ENCODE data around the gene ZNF670. TPM values are rescaled to one million over a fixed set of nuclear protein-coding genes. Genes with fewer than 3 reads are reported as not detected.

ZNF670 gene
- total RNA-seq, 4 donors from 2014 or later = 2.1 to 4.3 (median 2.5) TPM

DNA sequence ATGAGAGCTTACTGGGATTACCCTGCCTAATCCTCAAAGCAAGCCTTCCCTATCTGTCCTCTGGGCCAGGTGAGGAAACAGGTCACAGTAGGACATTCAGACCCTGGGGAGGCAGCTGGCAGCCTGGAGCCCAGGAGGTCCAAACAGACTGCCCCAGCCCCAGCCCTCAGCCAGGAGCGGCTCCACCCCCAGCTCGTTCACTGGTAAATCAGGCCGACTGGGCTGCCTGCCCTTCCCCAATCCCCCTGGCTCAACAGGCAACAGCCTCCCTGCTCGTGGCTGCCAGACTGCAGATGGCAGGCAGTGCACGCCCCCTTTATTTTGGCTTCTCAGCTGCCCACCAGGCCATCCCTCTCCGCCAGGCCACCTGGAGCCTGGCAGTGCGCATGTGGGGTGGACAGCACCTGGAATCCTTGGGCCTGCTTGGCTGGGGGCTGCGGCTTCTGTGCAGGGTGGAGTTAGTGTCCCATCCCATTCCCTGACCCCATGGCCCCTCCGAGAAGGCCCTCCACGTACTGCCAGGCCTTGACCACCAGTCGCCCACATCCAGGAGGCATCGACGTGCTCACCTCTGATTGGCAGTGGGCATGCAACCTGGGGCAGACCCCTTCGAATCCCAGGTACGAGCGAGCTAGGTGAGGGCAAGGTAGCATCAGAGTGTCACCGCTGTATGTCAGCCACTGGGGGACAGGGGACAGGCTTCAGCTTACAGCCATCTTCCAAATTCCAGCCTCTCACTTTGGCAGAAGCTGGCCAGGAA, 11.2 kb upstream of the ZNF670 start:
- WGBS = 81% methylated on average over 14 of the region's 17 CpGs
- TF ChIP-seq POLR2A (IDR thresholded peaks at IDR 0.05) (no peak), POLR2AphosphoS5 (IDR thresholded peaks at IDR 0.05) (no peak), CTCF (IDR thresholded peaks at IDR 0.05) (no peak), EP300 (IDR thresholded peaks at IDR 0.05) (no peak)

DNA sequence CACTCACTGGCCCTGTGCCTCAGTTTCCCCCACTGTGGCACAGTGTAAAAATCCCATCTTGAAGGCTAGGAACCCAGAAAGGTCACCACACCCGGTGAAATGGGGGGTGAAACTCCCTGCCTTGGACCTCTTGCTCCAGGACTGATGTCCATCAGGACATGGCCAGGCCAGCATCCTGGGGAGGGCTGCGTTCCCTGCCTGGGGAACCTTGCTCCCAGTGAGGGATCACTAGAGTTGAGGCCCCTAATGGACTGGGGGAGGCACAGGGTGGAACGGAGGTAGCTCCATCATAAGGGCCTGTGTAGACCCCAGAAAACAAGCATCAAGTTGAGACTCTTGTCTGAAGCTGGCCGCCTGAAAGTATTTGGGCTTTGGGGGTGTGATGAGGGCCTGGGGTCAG, 10.4 kb upstream of the ZNF670 start:
- TF ChIP-seq POLR2A (IDR thresholded peaks at IDR 0.05) (no peak), CTCF (IDR thresholded peaks at IDR 0.05) (no peak), EP300 (IDR thresholded peaks at IDR 0.05) (no peak), POLR2AphosphoS5 (IDR thresholded peaks at IDR 0.05) (no peak)
- H3K4me1 ChIP-seq = no peaks in the 10 kb centered on the region
- 91% methylated on average over 4 of the region's 4 CpGs for WGBS
- H3K27me3 ChIP-seq = no peaks in the 10 kb centered on the region
- no peak for DNase-seq (ENCODE audit: low spot score in 2 of 2)
- H3K36me3 ChIP-seq = no peaks in the 10 kb centered on the region
- H3K4me3 ChIP-seq = no peak overlapping the region
- H3K27ac ChIP-seq = no peak overlapping the region
- no peaks in the 10 kb centered on the region for H3K9me3 ChIP-seq

More for the DNA sequence above, 11.2 kb upstream of the ZNF670 start:
- H3K27me3 ChIP-seq = no peaks in the 10 kb centered on the region
- H3K4me1 ChIP-seq = no peaks in the 10 kb centered on the region
- no peak for DNase-seq (ENCODE audit: low spot score in 2 of 2)
- H3K4me3 ChIP-seq = no peak overlapping the region
- no peaks in the 10 kb centered on the region for H3K36me3 ChIP-seq
- no peaks in the 10 kb centered on the region for H3K9me3 ChIP-seq
- no peak overlapping the region for H3K27ac ChIP-seq

GRCh38 chr1:247087256-247087655, 8.6 kb upstream of the ZNF670 start:
- TF ChIP-seq POLR2AphosphoS5 (IDR thresholded peaks at IDR 0.05) (no peak), EP300 (IDR thresholded peaks at IDR 0.05) (no peak), POLR2A (IDR thresholded peaks at IDR 0.05) (no peak), CTCF (IDR thresholded peaks at IDR 0.05) (no peak)
- Histone ChIP-seq H3K4me1 (no peaks in the 10 kb centered on the region), H3K36me3 (no peaks in the 10 kb centered on the region), H3K27me3 (no peaks in the 10 kb centered on the region), H3K27ac (no peak overlapping the region), H3K9me3 (no peaks in the 10 kb centered on the region), H3K4me3 (no peak overlapping the region)
- 90% methylated on average over 1 of the region's 1 CpG for WGBS
- no peak for DNase-seq (ENCODE audit: low spot score in 2 of 2)

DNA sequence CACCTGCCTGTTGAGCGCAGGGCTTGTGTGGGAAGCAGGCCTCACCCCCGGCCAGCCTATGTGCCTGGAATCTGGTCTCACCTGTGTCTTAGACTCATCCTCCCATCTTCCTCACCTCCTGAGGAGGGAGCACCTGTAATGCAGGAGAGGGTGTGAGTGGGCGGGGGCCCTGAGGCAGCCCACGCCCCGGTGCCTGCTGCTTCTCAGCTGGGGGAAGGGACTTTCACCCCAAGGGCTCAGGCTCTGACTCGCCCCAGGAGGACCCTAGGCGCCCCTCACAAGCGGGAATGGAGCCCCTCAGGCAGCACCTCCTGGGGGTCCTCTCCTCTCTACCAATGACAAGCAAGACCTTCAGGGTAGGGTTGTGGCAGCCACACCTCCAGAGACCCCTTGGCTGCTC, 6.7 kb upstream of the ZNF670 start:
- no peak for TF ChIP-seq EP300 (IDR thresholded peaks at IDR 0.05)
- TF ChIP-seq POLR2A (IDR thresholded peaks at IDR 0.05) = no peak
- H3K9me3 ChIP-seq = no peaks in the 10 kb centered on the region
- H3K27ac ChIP-seq = no peak overlapping the region
- no peak for DNase-seq (ENCODE audit: low spot score in 2 of 2)
- no peaks in the 10 kb centered on the region for H3K4me1 ChIP-seq
- no peak overlapping the region for H3K4me3 ChIP-seq
- 92% methylated on average over 7 of the region's 8 CpGs for WGBS
- no peaks in the 10 kb centered on the region for H3K27me3 ChIP-seq
- no peaks in the 10 kb centered on the region for H3K36me3 ChIP-seq

DNA sequence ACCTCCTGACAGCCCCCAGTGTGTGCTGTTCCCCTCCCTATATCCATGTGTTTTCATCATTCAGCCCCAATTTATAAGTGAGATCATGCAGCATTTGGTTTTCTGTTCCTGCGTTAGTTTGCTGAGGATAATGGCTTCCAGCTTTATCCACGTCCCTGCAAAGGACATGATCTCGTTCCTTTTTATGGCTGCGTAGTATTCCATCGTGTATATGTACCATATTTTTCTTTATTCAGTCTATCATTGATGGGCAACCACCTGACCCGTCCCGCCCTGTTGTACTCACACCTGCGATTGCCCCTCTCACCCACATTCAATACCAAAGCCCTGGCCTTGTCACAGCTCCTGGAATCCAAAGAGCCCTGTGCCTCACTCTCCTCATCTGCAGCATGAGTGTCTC, 6.2 kb upstream of the ZNF670 start:
- no peak for DNase-seq (ENCODE audit: low spot score in 2 of 2)
- WGBS = 93% methylated on average over 8 of the region's 8 CpGs
- Histone ChIP-seq H3K4me3 (no peak overlapping the region), H3K27ac (no peak overlapping the region), H3K4me1 (no peaks in the 10 kb centered on the region), H3K36me3 (no peaks in the 10 kb centered on the region), H3K27me3 (no peaks in the 10 kb centered on the region), H3K9me3 (no peaks in the 10 kb centered on the region)
- TF ChIP-seq EP300 (IDR thresholded peaks at IDR 0.05) = no peak
- TF ChIP-seq CTCF (IDR thresholded peaks at IDR 0.05) = no peak
- no peak for TF ChIP-seq POLR2AphosphoS5 (IDR thresholded peaks at IDR 0.05)
- TF ChIP-seq POLR2A (IDR thresholded peaks at IDR 0.05) = no peak

Data from suprapubic skin (tissue), 4 donors.